Large intestine (tissue), 3 donors: ENCODE results near the gene PITHD1. TPM values are rescaled to one million over a fixed set of nuclear protein-coding genes. Genes with fewer than 3 reads are reported as not detected.
A peak's percentile ranks its signal among the peaks of the same experiment; 100 is the strongest.
"Not testable (repeated sequence)": the region's sequence is repeated elsewhere in the genome, so short reads cannot be mapped to it uniquely, and the experiment has no call there.

Experiments used
- DNase-seq, 2 donors: peaks; one replicate each; pipeline versions ENCODE4 v3.0.0 to v3.0.0-alpha.2; 2013
- H3K27ac ChIP-seq: one replicate; pipeline ENCODE4 v1.5.1; 2013; ENCODE audit warnings: low read length
- H3K27me3 ChIP-seq: 2 replicates; pipeline ENCODE4 v1.6.1; 2013; ENCODE audit warnings: low read length; ENCODE audit not compliant: control insufficient read depth, insufficient read depth
- H3K36me3 ChIP-seq: 2 replicates; pipeline ENCODE4 v1.6.1; 2013; ENCODE audit warnings: low read length; ENCODE audit not compliant: control insufficient read depth, insufficient read depth
- H3K4me1 ChIP-seq: one replicate; pipeline ENCODE4 v1.6.1; 2013; ENCODE audit warnings: low read length; ENCODE audit not compliant: control insufficient read depth, insufficient read depth
- H3K4me3 ChIP-seq: one replicate; pipeline ENCODE4 v1.5.1; 2013; ENCODE audit warnings: low read length
- H3K9me3 ChIP-seq: one replicate; pipeline ENCODE4 v1.6.1; 2013; ENCODE audit warnings: mild to moderate bottlenecking, low read depth, low read length, moderate library complexity; ENCODE audit not compliant: control insufficient read depth
- WGBS: methylation state at CpG from one replicate; pipeline ENCODE4 v1.1.5; 2013; ENCODE audit warnings: low lambda C conversion rate; ENCODE audit not compliant: insufficient coverage; 5-methylcytosine and 5-hydroxymethylcytosine counted together
- polyA plus RNA-seq: library from polyadenylated mRNA; unstranded; fragments of 120-200 nt; gene quantifications from one replicate; pipeline ENCODE4 v1.2.1, GENCODE V29; 2013

The PITHD1 gene
- polyA plus RNA-seq, 1 donor, result 61.8 TPM

GRCh38 chr1:23772854-23773242 is 5.4 kb upstream of the PITHD1 start:
- H3K27me3 ChIP-seq, result no peaks in the 10 kb centered on the region
- H3K36me3 ChIP-seq, result peaks cover 10% of the 10 kb centered on the region
- no peak for DNase-seq
- no peaks in the 10 kb centered on the region for H3K9me3 ChIP-seq
- no CpG with 5 or more reads among the region's 10 CpGs for WGBS
- no peak overlapping the region for H3K4me3 ChIP-seq
- H3K4me1 ChIP-seq, result peaks cover 18% of the 10 kb centered on the region
- H3K27ac ChIP-seq, result no peak overlapping the region

GRCh38 chr1:23774174-23774880 is 3.9 kb upstream of the PITHD1 start:
- Histone ChIP-seq H3K9me3 (no peaks in the 10 kb centered on the region), H3K4me1 (peaks cover 23% of the 10 kb centered on the region), H3K4me3 (no peak overlapping the region), H3K36me3 (peaks cover 3% of the 10 kb centered on the region), H3K27ac (peak overlapping the region; percentile 69), H3K27me3 (no peaks in the 10 kb centered on the region)
- no CpG with 5 or more reads among the region's 6 CpGs for WGBS
- DNase-seq, result peak in 1 of 2 donors; percentile 73

DNA sequence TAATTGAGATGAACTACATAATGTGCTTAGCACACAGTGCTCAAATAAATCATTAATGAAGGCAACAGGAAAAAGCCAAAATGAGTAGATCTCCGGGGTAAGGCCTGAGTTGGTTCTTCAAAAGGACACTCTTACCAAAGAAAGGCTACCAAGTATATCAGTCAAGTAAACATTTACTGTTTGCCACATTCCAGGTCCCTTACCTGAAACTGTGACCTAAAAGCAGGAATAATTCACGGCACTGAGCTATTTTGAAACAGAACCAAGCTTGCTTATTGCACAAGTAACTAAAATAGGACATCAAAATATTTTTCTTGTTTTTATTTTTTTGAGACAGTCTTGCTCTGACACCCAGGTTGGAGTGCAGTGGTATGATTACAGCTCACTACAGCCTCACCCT is 2.0 kb upstream of the PITHD1 start:
- H3K27ac ChIP-seq, result no peak overlapping the region
- no CpG with 5 or more reads among the region's 2 CpGs for WGBS
- no peak overlapping the region for H3K4me3 ChIP-seq
- H3K4me1 ChIP-seq, result peaks cover 28% of the 10 kb centered on the region
- H3K9me3 ChIP-seq, result no peaks in the 10 kb centered on the region
- H3K36me3 ChIP-seq, result peaks cover 2% of the 10 kb centered on the region
- no peak for DNase-seq
- no peaks in the 10 kb centered on the region for H3K27me3 ChIP-seq

DNA sequence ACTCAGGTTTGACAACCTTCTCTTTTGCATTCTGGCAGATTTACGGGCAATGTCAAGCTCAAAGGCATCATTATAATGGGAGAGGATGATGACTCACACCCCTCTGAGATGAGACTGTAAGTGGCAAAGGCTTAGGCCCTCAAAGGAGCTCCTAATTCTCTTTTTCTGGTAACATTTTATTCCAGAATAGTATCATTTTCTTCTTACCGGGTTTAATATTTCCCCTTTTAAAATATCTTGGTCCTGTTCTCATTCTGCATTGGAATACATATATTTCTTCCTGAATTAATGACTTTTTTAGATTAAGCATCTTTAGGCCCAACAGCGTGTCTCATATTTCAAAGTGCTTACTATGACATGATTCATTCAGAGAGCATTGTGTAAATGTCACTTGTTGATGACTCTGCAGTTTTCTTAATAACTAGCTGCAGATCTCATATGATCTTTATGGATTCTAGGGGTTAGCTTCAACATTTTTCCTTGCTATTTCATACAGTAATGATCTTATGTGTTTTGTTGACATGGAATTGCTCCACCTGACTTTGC is 1.7 kb downstream of the PITHD1 start:
- H3K27me3 ChIP-seq, result no peaks in the 10 kb centered on the region
- no peaks in the 10 kb centered on the region for H3K9me3 ChIP-seq
- H3K4me1 ChIP-seq, result peaks cover 13% of the 10 kb centered on the region
- WGBS, result 80% methylated on average over 2 of the region's 3 CpGs
- H3K27ac ChIP-seq, result peak overlapping the region; percentile 1
- peak overlapping the region; percentile 78 for H3K4me3 ChIP-seq
- H3K36me3 ChIP-seq, result peaks cover 14% of the 10 kb centered on the region
- peak in 1 of 2 donors; percentile 53 for DNase-seq

DNA sequence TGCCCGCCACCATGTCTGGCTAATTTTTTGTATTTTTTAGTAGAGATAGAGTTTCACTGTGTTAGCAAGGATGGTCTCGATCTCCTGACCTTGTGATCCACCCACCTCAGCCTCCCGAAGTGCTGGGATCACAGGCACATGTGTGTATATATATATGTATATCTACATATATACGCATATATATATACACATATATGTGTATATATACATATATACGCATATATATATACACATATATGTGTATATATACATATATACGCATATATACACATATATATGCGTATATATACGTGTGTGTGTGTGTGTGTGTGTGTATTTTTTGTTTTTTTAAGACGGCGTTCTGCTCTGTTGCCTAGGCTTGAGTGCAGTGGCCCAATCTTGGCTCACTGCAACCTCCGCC is 4.9 kb downstream of the PITHD1 start:
- H3K4me1 ChIP-seq, DNase-seq, H3K4me3 ChIP-seq, H3K27me3 ChIP-seq, H3K27ac ChIP-seq, H3K9me3 ChIP-seq: not testable (repeated sequence)
- WGBS, result 100% methylated on average over 1 of the region's 11 CpGs
- H3K36me3 ChIP-seq, result peaks cover 40% of the 10 kb centered on the region

DNA sequence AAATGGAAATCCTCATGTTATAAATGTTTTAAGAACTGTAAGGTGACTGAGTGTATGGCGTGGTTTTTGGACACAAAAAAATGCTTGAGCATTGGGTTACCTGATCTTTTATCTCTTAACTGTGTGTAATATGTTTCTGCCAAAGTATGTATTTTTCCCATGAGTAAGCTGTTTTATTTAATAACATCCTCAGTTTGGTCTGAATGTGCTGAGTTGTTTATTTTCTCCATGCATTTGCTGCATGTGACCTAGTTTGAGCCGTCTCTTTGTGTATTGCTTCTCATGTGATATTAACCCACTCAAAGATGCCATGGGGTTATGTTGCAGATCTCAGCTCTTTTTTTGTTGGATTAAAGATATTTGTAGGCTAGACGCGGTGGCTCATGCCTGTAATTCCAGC is 6.6 kb downstream of the PITHD1 start:
- H3K9me3 ChIP-seq, result no peaks in the 10 kb centered on the region
- H3K27ac ChIP-seq, result no peak overlapping the region
- WGBS, result no CpG with 5 or more reads among the region's 4 CpGs

DNA sequence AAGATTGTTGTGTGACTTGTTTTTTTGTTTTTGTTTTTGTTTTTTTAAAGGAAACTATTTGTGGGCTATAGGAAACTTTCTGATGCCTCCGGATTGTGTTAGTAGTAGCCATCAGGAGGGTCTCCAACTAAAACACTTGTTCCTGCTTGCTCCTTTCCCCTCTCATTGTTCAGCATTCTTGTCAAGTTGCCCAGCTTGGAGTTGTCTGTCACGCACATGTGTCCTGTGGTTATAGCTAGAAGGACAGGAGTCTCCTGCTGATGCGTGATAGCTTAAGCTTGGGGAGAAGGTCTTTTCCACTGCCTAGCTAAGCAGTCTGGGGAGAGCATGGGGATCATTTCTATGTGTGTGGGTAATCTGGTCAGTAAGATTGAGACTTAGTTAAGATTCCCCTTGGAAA is 9.5 kb downstream of the PITHD1 start:
- peaks cover 38% of the 10 kb centered on the region for H3K36me3 ChIP-seq
- H3K27ac ChIP-seq, result no peak overlapping the region
- DNase-seq, result no peak
- H3K27me3 ChIP-seq, result no peaks in the 10 kb centered on the region
- WGBS, result no CpG with 5 or more reads among the region's 3 CpGs
- no peaks in the 10 kb centered on the region for H3K9me3 ChIP-seq
- H3K4me1 ChIP-seq, result peaks cover 12% of the 10 kb centered on the region
- H3K4me3 ChIP-seq, result no peak overlapping the region

More for the DNA sequence above, 6.6 kb downstream of the PITHD1 start:
- peaks cover 40% of the 10 kb centered on the region for H3K36me3 ChIP-seq
- no peaks in the 10 kb centered on the region for H3K27me3 ChIP-seq
- no peak overlapping the region for H3K4me3 ChIP-seq
- no peak for DNase-seq
- no peaks in the 10 kb centered on the region for H3K4me1 ChIP-seq

GRCh38 chr1:23788695-23789094 is 10.5 kb downstream of the PITHD1 start:
- H3K4me3 ChIP-seq, result no peak overlapping the region
- peaks cover 22% of the 10 kb centered on the region for H3K4me1 ChIP-seq
- H3K27me3 ChIP-seq, result no peaks in the 10 kb centered on the region
- peaks cover 45% of the 10 kb centered on the region for H3K36me3 ChIP-seq
- no peaks in the 10 kb centered on the region for H3K9me3 ChIP-seq
- no peak for DNase-seq
- WGBS, result no CpG with 5 or more reads among the region's 3 CpGs
- no peak overlapping the region for H3K27ac ChIP-seq

GRCh38 chr1:23790696-23791515 is 12.7 kb downstream of the PITHD1 start, which contains the start of gene LYPLA2:
Gene LYPLA2, plus strand, starts transcription at chr1:23791145. Its CDS starts 1,538 bp downstream, at chr1:23792683.
- no CpG with 5 or more reads among the region's 47 CpGs for WGBS
- Histone ChIP-seq H3K36me3 (peaks cover 42% of the 10 kb centered on the region), H3K4me1 (peaks cover 34% of the 10 kb centered on the region), H3K27me3 (no peaks in the 10 kb centered on the region), H3K9me3 (no peaks in the 10 kb centered on the region), H3K4me3 (peak within 1 kb of the TSS; percentile 81), H3K27ac (peak within 1 kb of the TSS; percentile 32)
- DNase-seq, result peak; percentile 86 to 90

GRCh38 chr1:23791516-23792047 is 13.4 kb downstream of the PITHD1 start:
- DNase-seq, result peak in 1 of 2 donors; percentile 49
- H3K27ac ChIP-seq, result peak overlapping the region; percentile 32
- no CpG with 5 or more reads among the region's 15 CpGs for WGBS
- peak overlapping the region; percentile 81 for H3K4me3 ChIP-seq
- no peaks in the 10 kb centered on the region for H3K9me3 ChIP-seq
- no peaks in the 10 kb centered on the region for H3K27me3 ChIP-seq
- peaks cover 37% of the 10 kb centered on the region for H3K4me1 ChIP-seq
- H3K36me3 ChIP-seq, result peaks cover 43% of the 10 kb centered on the region
